ENCODE data around the gene DHRS3. TPM values are rescaled to one million over a fixed set of nuclear protein-coding genes. Genes with fewer than 3 reads are reported as not detected.

Gene DHRS3
- total and polyA plus RNA-seq, 2 of the 13 experiments (the other 11 are each of a cell fraction or from before 2014, with no cell fraction given) = 48.5 to 90.5 TPM

- TF ChIP-seq PBX3 (CRISPR knock-in tag; IDR thresholded peaks at IDR 0.05; ENCODE audit: borderline replicate concordance) (no peak), ZNF879 (CRISPR knock-in tag; IDR thresholded peaks at IDR 0.05) (no peak; the same call in 1 of the 2 replicates), ZNF33A (CRISPR knock-in tag; IDR thresholded peaks at IDR 0.05; ENCODE audit: borderline replicate concordance) (no peak), TCF12 (IDR thresholded peaks at IDR 0.05) (no peak), TCF12 (CRISPR knock-in tag; IDR thresholded peaks at IDR 0.05) (peak; percentile 94), MXD4 (CRISPR knock-in tag; IDR thresholded peaks at IDR 0.05) (peak; percentile 22), DNMT3B (CRISPR knock-in tag; conservative IDR thresholded peaks at IDR 0.05) (0 out of 2 replicates have a peak, but pooled peaks have one; percentile 41), SIN3B (IDR thresholded peaks at IDR 0.05; ENCODE audit: low read length) (no peak), ZNF232 (CRISPR knock-in tag; IDR thresholded peaks at IDR 0.05; ENCODE audit: borderline replicate concordance) (peak; percentile 56; the same call in 1 of the 2 replicates), DMAP1 (CRISPR knock-in tag; IDR thresholded peaks at IDR 0.05) (peak; percentile 68), ZBTB34 (CRISPR knock-in tag; IDR thresholded peaks at IDR 0.05) (peak; percentile 89), ZMAT5 (CRISPR knock-in tag; IDR thresholded peaks at IDR 0.05; ENCODE audit: borderline replicate concordance, low read depth) (no peak), FOXM1 (CRISPR knock-in tag; IDR thresholded peaks at IDR 0.05) (no peak), SMAD9 (CRISPR knock-in tag; IDR thresholded peaks at IDR 0.05) (no peak), MAFF (IDR thresholded peaks at IDR 0.05; ENCODE audit: low read depth, low read length) (0 out of 2 replicates have a peak, but pooled peaks have one; percentile 1), RARA (CRISPR knock-in tag; IDR thresholded peaks at IDR 0.05) (peak; percentile 99), ELK4 (CRISPR knock-in tag; IDR thresholded peaks at IDR 0.05; ENCODE audit: borderline replicate concordance) (no peak), UBTF (CRISPR knock-in tag; IDR thresholded peaks at IDR 0.05) (peak; percentile 79), NCOA1 (CRISPR knock-in tag; IDR thresholded peaks at IDR 0.05) (peak; percentile 97), MLXIP (CRISPR knock-in tag; IDR thresholded peaks at IDR 0.05; ENCODE audit: borderline replicate concordance) (peak; percentile 82)
These were observed 89.8 kb downstream of the DHRS3 start (continued) for GRCh38 chr1:12528021-12528852.
